ENCODE data around the gene FHIT. TPM values are rescaled to one million over a fixed set of nuclear protein-coding genes. Genes with fewer than 3 reads are reported as not detected.
A peak's percentile ranks its signal among the peaks of the same experiment; 100 is the strongest.

FHIT gene
- total and polyA plus RNA-seq, 10 of the 15 experiments (the other 5 are each of a cell fraction or from before 2014, with no cell fraction given): 4.2 to 14.9 (median 9.4) TPM

DNA sequence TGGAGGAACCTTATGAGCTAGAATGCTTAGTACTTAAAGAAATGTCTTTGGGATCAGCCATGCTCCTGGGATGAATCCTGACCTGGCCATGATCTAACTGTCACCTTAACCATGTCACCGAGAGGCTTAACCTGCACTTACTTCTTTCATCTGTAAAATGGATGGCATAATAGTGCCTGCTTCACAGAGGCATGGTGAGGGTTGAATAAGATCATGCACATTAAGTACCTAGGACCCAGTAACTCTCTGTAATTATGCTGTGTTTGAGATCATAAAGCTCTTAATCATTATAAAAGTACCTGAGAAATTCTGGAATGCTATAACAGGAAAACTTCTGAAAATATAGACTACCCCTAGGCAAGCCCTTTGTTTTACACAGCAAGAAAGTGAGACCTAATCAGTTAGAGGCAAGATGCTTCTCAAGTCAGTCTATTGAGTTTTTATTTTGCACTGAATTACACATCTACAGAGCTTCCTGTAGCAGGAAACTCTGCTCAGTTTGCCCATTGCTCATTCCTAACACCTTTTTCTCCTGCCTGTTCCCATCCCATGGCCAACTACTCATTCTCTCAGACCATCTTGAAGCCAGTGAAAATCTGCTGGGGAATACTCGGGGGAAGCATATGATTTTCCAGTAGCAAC, 1185.9 kb downstream of the FHIT start:
- 0 out of 2 replicates have a peak, but pooled peaks have one; percentile 0 for TF ChIP-seq IKZF1 (conservative IDR thresholded peaks at IDR 0.05)
- no peak for TF ChIP-seq POLR2AphosphoS5 (IDR thresholded peaks at IDR 0.05; ENCODE audit: low read length)
- no peak for TF ChIP-seq ZNF217 (IDR thresholded peaks at IDR 0.05)
- H3K4me1 ChIP-seq (ENCODE audit: control insufficient read depth, insufficient read depth, low read length): no peaks in the 10 kb centered on the region
- POLR2A ChIA-PET: interaction anchor here (1.7 kb wide), 1 partner anchor 13 kb away, joined by 3 read pairs; no protein-coding TSS in a partner anchor

DNA sequence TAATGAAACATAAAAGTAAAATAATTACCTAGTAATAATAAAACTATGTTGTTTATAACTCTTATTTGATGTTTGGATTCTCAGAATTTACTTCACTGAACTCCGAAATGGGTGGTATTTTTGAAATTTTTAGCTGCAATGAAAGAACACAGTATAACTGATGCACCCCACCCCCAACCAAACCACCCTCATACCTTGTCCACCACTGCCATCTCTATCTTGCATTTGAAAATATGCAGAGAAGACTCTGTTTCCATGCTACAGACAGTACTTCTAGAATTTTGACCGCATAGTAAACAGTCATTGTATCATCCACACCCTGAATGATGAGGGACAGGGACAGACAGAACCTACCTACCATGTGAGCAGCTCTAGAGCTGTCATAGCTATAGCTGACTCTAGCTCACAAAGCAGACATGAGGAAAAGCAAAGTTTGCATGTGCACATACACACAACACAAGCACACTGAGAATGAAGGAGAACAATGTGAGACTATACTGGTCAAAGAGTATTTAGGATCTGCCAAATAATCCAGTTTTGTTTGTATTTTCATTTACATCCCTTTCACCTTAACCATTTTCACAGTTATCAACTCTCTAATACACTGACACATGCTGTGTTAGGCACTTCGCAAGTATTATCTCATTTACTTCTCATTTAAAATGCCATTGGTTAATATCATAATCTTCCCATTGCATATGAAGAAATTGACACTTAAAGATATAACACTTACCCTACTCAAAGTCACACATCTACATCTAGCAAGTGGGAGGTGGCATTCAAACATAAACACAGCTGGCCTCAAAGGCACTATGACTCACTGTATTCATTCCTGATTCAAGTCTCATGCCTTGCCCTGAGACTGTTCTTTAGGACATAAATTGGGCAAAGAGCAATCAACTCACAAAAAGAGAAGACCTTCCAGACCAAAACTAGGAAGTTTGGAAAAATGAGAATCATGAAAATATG, 1186.8 kb downstream of the FHIT start:
- 31% methylated on average over 3 of the region's 3 CpGs for WGBS (ENCODE audit: insufficient coverage, insufficient replicate concordance, low lambda C conversion rate, missing lambda C conversion rate)
- CTCF ChIA-PET: interaction anchor here (2.7 kb wide), 1 partner anchor 15 kb away, joined by 6 read pairs; no protein-coding TSS in a partner anchor
- Histone ChIP-seq H3K79me2 (ENCODE audit: control insufficient read depth, insufficient read depth, low read length) (no peaks in the 10 kb centered on the region), H3K27me3 (replicated peaks in 1 of 2; ENCODE audit: control insufficient read depth in 2 of 2, insufficient read depth in 2 of 2, low read length in 1 of 2) (no peaks in the 10 kb centered on the region; a peak in 1 of 4 replicates), H3K27ac (ENCODE audit: control insufficient read depth, insufficient read depth) (no peak overlapping the region), H3K4me2 (ENCODE audit: control insufficient read depth, insufficient read depth) (no peak overlapping the region), H4K20me1 (ENCODE audit: control insufficient read depth, insufficient read depth) (no peaks in the 10 kb centered on the region), H3K4me1 (ENCODE audit: control insufficient read depth, insufficient read depth, low read length) (no peaks in the 10 kb centered on the region), H3K4me3 (no peak overlapping the region), H3K36me3 (ENCODE audit: control insufficient read depth in 2 of 2, insufficient read depth in 2 of 2, low read length in 1 of 2) (no peaks in the 10 kb centered on the region), H3K9ac (ENCODE audit: control insufficient read depth, insufficient read depth, low read length) (no peak overlapping the region), H3K9me3 (replicated peaks; ENCODE audit: control insufficient read depth, insufficient read depth, low read length) (no peaks in the 10 kb centered on the region), H2AFZ (ENCODE audit: control insufficient read depth, low read depth, low read length) (no peak overlapping the region)
- ATAC-seq (no peak), DNase-seq (ENCODE audit: low read depth, low spot score) (no peak), FAIRE-seq (no peak)
- in situ Hi-C loops (cut with MboI) (no loop called here), intact Hi-C loops (cut with micrococcal nuclease; ENCODE audit: unreplicated experiment) (no loop called here)
- SMC1A ChIA-PET (ENCODE audit: uncharacterized antibody, unreplicated experiment): no interaction called here
- RAD21 ChIA-PET (ENCODE audit: unreplicated experiment): interaction anchor here (0.6 kb wide), 1 partner anchor 1002 kb away, joined by 3 read pairs; no protein-coding TSS in a partner anchor
- BruUV-seq (replicated peaks): no TSS peak
- POLR2A ChIA-PET: interaction anchor here (0.5 to 1.7 kb wide), 2 partner anchors 14 to 76 kb away, joined by 3 read pairs; no protein-coding TSS in a partner anchor
- no peak for TF ChIP-seq ASH2L (IDR thresholded peaks at IDR 0.05; ENCODE audit: borderline replicate concordance, low read depth)
- peak; percentile 29; the same call in 1 of the 2 replicates for TF ChIP-seq IKZF1 (conservative IDR thresholded peaks at IDR 0.05)
- peak; percentile 25; the same call in 1 of the 2 replicates for TF ChIP-seq ATF7 (IDR thresholded peaks at IDR 0.05; ENCODE audit: low read depth)
- no peak for TF ChIP-seq ZNF24 (IDR thresholded peaks at IDR 0.05)
- TF ChIP-seq, protein P1, sequence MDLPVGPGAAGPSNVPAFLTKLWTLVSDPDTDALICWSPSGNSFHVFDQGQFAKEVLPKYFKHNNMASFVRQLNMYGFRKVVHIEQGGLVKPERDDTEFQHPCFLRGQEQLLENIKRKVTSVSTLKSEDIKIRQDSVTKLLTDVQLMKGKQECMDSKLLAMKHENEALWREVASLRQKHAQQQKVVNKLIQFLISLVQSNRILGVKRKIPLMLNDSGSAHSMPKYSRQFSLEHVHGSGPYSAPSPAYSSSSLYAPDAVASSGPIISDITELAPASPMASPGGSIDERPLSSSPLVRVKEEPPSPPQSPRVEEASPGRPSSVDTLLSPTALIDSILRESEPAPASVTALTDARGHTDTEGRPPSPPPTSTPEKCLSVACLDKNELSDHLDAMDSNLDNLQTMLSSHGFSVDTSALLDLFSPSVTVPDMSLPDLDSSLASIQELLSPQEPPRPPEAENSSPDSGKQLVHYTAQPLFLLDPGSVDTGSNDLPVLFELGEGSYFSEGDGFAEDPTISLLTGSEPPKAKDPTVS (IDR thresholded peaks at IDR 0.05; ENCODE audit: low read depth, low read length): no peak
- TF ChIP-seq, protein P2, sequence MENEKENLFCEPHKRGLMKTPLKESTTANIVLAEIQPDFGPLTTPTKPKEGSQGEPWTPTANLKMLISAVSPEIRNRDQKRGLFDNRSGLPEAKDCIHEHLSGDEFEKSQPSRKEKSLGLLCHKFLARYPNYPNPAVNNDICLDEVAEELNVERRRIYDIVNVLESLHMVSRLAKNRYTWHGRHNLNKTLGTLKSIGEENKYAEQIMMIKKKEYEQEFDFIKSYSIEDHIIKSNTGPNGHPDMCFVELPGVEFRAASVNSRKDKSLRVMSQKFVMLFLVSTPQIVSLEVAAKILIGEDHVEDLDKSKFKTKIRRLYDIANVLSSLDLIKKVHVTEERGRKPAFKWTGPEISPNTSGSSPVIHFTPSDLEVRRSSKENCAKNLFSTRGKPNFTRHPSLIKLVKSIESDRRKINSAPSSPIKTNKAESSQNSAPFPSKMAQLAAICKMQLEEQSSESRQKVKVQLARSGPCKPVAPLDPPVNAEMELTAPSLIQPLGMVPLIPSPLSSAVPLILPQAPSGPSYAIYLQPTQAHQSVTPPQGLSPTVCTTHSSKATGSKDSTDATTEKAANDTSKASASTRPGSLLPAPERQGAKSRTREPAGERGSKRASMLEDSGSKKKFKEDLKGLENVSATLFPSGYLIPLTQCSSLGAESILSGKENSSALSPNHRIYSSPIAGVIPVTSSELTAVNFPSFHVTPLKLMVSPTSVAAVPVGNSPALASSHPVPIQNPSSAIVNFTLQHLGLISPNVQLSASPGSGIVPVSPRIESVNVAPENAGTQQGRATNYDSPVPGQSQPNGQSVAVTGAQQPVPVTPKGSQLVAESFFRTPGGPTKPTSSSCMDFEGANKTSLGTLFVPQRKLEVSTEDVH (IDR thresholded peaks at IDR 0.05; ENCODE audit: low read depth, partially characterized antibody): no peak
- TF ChIP-seq DPF2 (IDR thresholded peaks at IDR 0.05): 0 out of 2 replicates have a peak, but pooled peaks have one; percentile 25
- TF ChIP-seq GATAD2B (conservative IDR thresholded peaks at IDR 0.05; ENCODE audit: low read depth): no peak

More for the DNA sequence above, 1185.9 kb downstream of the FHIT start:
- Histone ChIP-seq H3K4me3 (no peak overlapping the region), H3K9me3 (replicated peaks; ENCODE audit: control insufficient read depth, insufficient read depth, low read length) (no peaks in the 10 kb centered on the region), H3K4me2 (ENCODE audit: control insufficient read depth, insufficient read depth) (no peak overlapping the region), H4K20me1 (ENCODE audit: control insufficient read depth, insufficient read depth) (no peaks in the 10 kb centered on the region), H3K27ac (ENCODE audit: control insufficient read depth, insufficient read depth) (no peak overlapping the region), H3K9ac (ENCODE audit: control insufficient read depth, insufficient read depth, low read length) (no peak overlapping the region), H2AFZ (ENCODE audit: control insufficient read depth, low read depth, low read length) (no peak overlapping the region), H3K79me2 (ENCODE audit: control insufficient read depth, insufficient read depth, low read length) (no peaks in the 10 kb centered on the region), H3K36me3 (ENCODE audit: control insufficient read depth in 2 of 2, insufficient read depth in 2 of 2, low read length in 1 of 2) (no peaks in the 10 kb centered on the region), H3K27me3 (replicated peaks in 1 of 2; ENCODE audit: control insufficient read depth in 2 of 2, insufficient read depth in 2 of 2, low read length in 1 of 2) (no peaks in the 10 kb centered on the region; a peak in 1 of 4 replicates)
- CTCF ChIA-PET: interaction anchor here (2.7 kb wide), 1 partner anchor 14 kb away, joined by 6 read pairs; no protein-coding TSS in a partner anchor
- RAD21 ChIA-PET (ENCODE audit: unreplicated experiment): no interaction called here
- in situ Hi-C loops (cut with MboI): no loop called here
- 50% methylated on average over 2 of the region's 2 CpGs for WGBS (ENCODE audit: insufficient coverage, insufficient replicate concordance, low lambda C conversion rate, missing lambda C conversion rate)
- ATAC-seq: no peak
- intact Hi-C loops (cut with micrococcal nuclease; ENCODE audit: unreplicated experiment): no loop called here
- DNase-seq (ENCODE audit: low read depth, low spot score): no peak
- BruUV-seq (replicated peaks): no TSS peak
- SMC1A ChIA-PET (ENCODE audit: uncharacterized antibody, unreplicated experiment): no interaction called here
- FAIRE-seq: no peak
